H1 (cell line): ENCODE results near the gene BCAS3. TPM values are rescaled to one million over a fixed set of nuclear protein-coding genes. Genes with fewer than 3 reads are reported as not detected.
"Not testable (repeated sequence)": the region's sequence is repeated elsewhere in the genome, so short reads cannot be mapped to it uniquely, and the experiment has no call there.

ENCODE experiments used
- CTCF ChIA-PET: fragments of 300-600 bp; sonication (Branson Sonifier 250); formaldehyde crosslinking; loops from one replicate; lab custom pipeline; 2021; ENCODE audit not compliant: partially characterized antibody; lab: Charles Lee
- POLR2A ChIA-PET: fragments of 300-600 bp; sonication (Branson Sonifier 250); formaldehyde crosslinking; loops from one replicate; lab custom pipeline; 2021; ENCODE audit warnings: inconsistent platforms; ENCODE audit not compliant: partially characterized antibody; lab: Charles Lee
- DNase-seq, 2 experiments: peaks; one replicate each; pipeline versions ENCODE4 v3.0.0 to v3.0.0-alpha.2; 2010 to 2022; ENCODE audit warnings: low spot score in 2 of 2, low read depth in 1 of 2, mixed read lengths in 1 of 2
- FAIRE-seq: peaks from 2 replicates; lab custom pipeline; 2011; peaks lifted over from hg19 to GRCh38; lab: Jason Lieb, UNC
- H2AFZ ChIP-seq: 2 replicates; pipeline ENCODE4 v1.8.1; 2012; ENCODE audit warnings: low read length, inconsistent platforms
- H2AK5ac ChIP-seq: 2 replicates; pipeline ENCODE4 v1.6.1; 2013; ENCODE audit warnings: low read depth, low read length
- H2BK120ac ChIP-seq: replicated peaks from 2 replicates; pipeline ENCODE3; 2013; ENCODE audit warnings: low read depth, low read length, inconsistent platforms
- H2BK12ac ChIP-seq: 2 replicates; pipeline ENCODE4 v1.6.1; 2013; ENCODE audit warnings: low read depth, low read length
- H2BK15ac ChIP-seq: 2 replicates; pipeline ENCODE4 v1.6.1; 2013; ENCODE audit warnings: low read length
- H2BK20ac ChIP-seq: 2 replicates; pipeline ENCODE4 v1.6.1; 2013; ENCODE audit warnings: low read length
- H2BK5ac ChIP-seq: 2 replicates; pipeline ENCODE4 v1.6.1; 2013; ENCODE audit warnings: low read depth, low read length
- H3K14ac ChIP-seq: 2 replicates; pipeline ENCODE4 v1.6.1; 2013; ENCODE audit warnings: inconsistent platforms; ENCODE audit not compliant: insufficient read length
- H3K18ac ChIP-seq: 2 replicates; pipeline ENCODE4 v1.6.1; 2013; ENCODE audit warnings: low read length; ENCODE audit errors: extremely low read depth
- H3K23ac ChIP-seq: 2 replicates; pipeline ENCODE4 v1.6.1; 2013; ENCODE audit warnings: inconsistent platforms; ENCODE audit not compliant: insufficient read length
- H3K23me2 ChIP-seq: 2 replicates; pipeline ENCODE4 v1.6.1; 2013; ENCODE audit warnings: low read depth, low read length
- H3K27ac ChIP-seq: 2 replicates; pipeline ENCODE4 v1.6.1; 2011; ENCODE audit warnings: low read depth, low read length, inconsistent platforms
- H3K27me3 ChIP-seq, 4 experiments: replicated peaks in 1 of 4; 1 replicate in 1 of 4; 2 replicates in 3 of 4; pipeline versions ENCODE4 v1.6.1 to v1.8.1; 2011 to 2013; ENCODE audit warnings: low read length in 3 of 4, mild to moderate bottlenecking in 3 of 4, inconsistent platforms in 2 of 4, mixed read lengths in 2 of 4, moderate library complexity in 1 of 4; ENCODE audit not compliant: control insufficient read depth in 3 of 4, insufficient read depth in 3 of 4; ENCODE audit errors: extremely low read depth in 1 of 4
- H3K36me3 ChIP-seq, 4 experiments: 2 replicates each; pipeline versions ENCODE4 v1.6.1 to v1.8.1; 2011 to 2013; ENCODE audit warnings: mild to moderate bottlenecking in 4 of 4, low read length in 3 of 4, moderate library complexity in 2 of 4, control low read depth in 1 of 4, inconsistent platforms in 1 of 4; ENCODE audit not compliant: insufficient read depth in 4 of 4, control insufficient read depth in 2 of 4
- H3K4ac ChIP-seq: replicated peaks from 2 replicates; pipeline ENCODE3; 2013; ENCODE audit warnings: low read length, low read depth, mixed read lengths, inconsistent platforms; ENCODE audit not compliant: insufficient read length
- H3K4me1 ChIP-seq, 4 experiments: replicated peaks in 1 of 4; 1 replicate in 1 of 4; 2 replicates in 3 of 4; pipeline versions ENCODE4 v1.6.1 to v1.8.1; 2011 to 2013; ENCODE audit warnings: low read length in 3 of 4, inconsistent platforms in 2 of 4, mixed read lengths in 1 of 4; ENCODE audit not compliant: insufficient read depth in 4 of 4, control insufficient read depth in 3 of 4
- H3K4me2 ChIP-seq, 2 experiments: 2 replicates each; pipeline versions ENCODE4 v1.6.1 to v1.8.1; 2011 to 2013; ENCODE audit warnings: low read depth in 2 of 2, low read length in 2 of 2, control low read depth in 1 of 2, inconsistent platforms in 1 of 2, mild to moderate bottlenecking in 1 of 2; ENCODE audit not compliant: insufficient read depth in 1 of 2
- H3K4me3 ChIP-seq, 4 experiments: fragments of 200-600, 300-600 bp in 1 of 4; sonication (generic), shearing (Covaris generic), sonication (Bioruptor Twin) in 1 of 4; 2 replicates each; pipeline versions ENCODE4 v1.5.1 to v1.8.1; 2011 to 2016; ENCODE audit warnings: low read length in 4 of 4, low read depth in 3 of 4, control low read depth in 2 of 4, inconsistent platforms in 2 of 4, mild to moderate bottlenecking in 2 of 4, mixed read lengths in 1 of 4, moderate library complexity in 1 of 4; ENCODE audit not compliant: insufficient read depth in 2 of 4; ENCODE audit errors: extremely low read depth in 1 of 4
- H3K56ac ChIP-seq: replicated peaks from 2 replicates; pipeline ENCODE3; 2013; ENCODE audit warnings: low read depth, mild to moderate bottlenecking, mixed read lengths, low read length, inconsistent platforms; ENCODE audit not compliant: insufficient read length
- H3K79me1 ChIP-seq: 2 replicates; pipeline ENCODE4 v1.6.1; 2013; ENCODE audit warnings: low read depth, low read length, control low read depth
- H3K79me2 ChIP-seq, 2 experiments: 2 replicates each; pipeline versions ENCODE4 v1.6.1 to v1.8.1; 2012 to 2013; ENCODE audit warnings: low read length in 2 of 2, mild to moderate bottlenecking in 2 of 2, inconsistent platforms in 1 of 2; ENCODE audit not compliant: insufficient read depth in 2 of 2, control insufficient read depth in 1 of 2
- H3K9ac ChIP-seq, 4 experiments: replicated peaks in 1 of 4; 1 replicate in 1 of 4; 2 replicates in 3 of 4; pipeline versions ENCODE4 v1.6.1 to v1.8.1; 2011 to 2013; ENCODE audit warnings: low read depth in 3 of 4, low read length in 3 of 4, control low read depth in 2 of 4, mild to moderate bottlenecking in 2 of 4, moderate library complexity in 2 of 4, inconsistent platforms in 1 of 4; ENCODE audit errors: extremely low read depth in 1 of 4
- H3K9me3 ChIP-seq, 2 experiments: 2 replicates each; pipeline versions ENCODE4 v1.6.1 to v1.8.1; 2012 to 2013; ENCODE audit warnings: mild to moderate bottlenecking in 2 of 2, moderate library complexity in 2 of 2, control low read depth in 1 of 2, inconsistent platforms in 1 of 2, low read depth in 1 of 2, low read length in 1 of 2, mixed read lengths in 1 of 2; ENCODE audit not compliant: insufficient read depth in 2 of 2
- H4K20me1 ChIP-seq, 2 experiments: replicated peaks in 1 of 2; 2 replicates each; pipeline versions ENCODE3 to v1.8.1; 2011 to 2013; ENCODE audit warnings: inconsistent platforms in 2 of 2, low read length in 2 of 2, mild to moderate bottlenecking in 1 of 2; ENCODE audit not compliant: insufficient read depth in 2 of 2, control insufficient read depth in 1 of 2
- H4K5ac ChIP-seq: 2 replicates; pipeline ENCODE4 v1.6.1; 2013; ENCODE audit warnings: low read length, low read depth, mixed read lengths, inconsistent platforms; ENCODE audit not compliant: insufficient read length
- H4K8ac ChIP-seq: 2 replicates; pipeline ENCODE4 v1.8.0; 2013; ENCODE audit warnings: mild to moderate bottlenecking, moderate library complexity, low read length, inconsistent platforms; ENCODE audit not compliant: insufficient read depth; ENCODE audit errors: extremely low read depth
- H4K91ac ChIP-seq: replicated peaks from 2 replicates; pipeline ENCODE3; 2013; ENCODE audit warnings: low read length, mixed read lengths, inconsistent platforms; ENCODE audit not compliant: insufficient read length
- PHF8 ChIP-seq: fragments of 200-600 bp; sonication (generic); conservative IDR thresholded peaks from 2 replicates; pipeline ENCODE4 v1.7.1; 2012; ENCODE audit warnings: low read depth, mild to moderate bottlenecking, inconsistent platforms, low read length, moderate library complexity
- RXRA ChIP-seq: IDR thresholded peaks from 2 replicates; pipeline ENCODE4 v1.6.1; 2011; ENCODE audit warnings: low read depth, mild to moderate bottlenecking, low read length, moderate library complexity; ENCODE audit not compliant: insufficient read depth
- SP4 ChIP-seq: IDR thresholded peaks from 2 replicates; pipeline ENCODE4 v1.6.1; 2012; ENCODE audit warnings: low read length, inconsistent platforms
- WGBS, 2 experiments: shearing (Covaris generic) in 1 of 2; methylation state at CpG; one replicate each; pipeline versions ENCODE4 v1.1.6 to v1.1.7; 2013 to 2015; ENCODE audit warnings: low lambda C conversion rate in 2 of 2, mixed read lengths in 2 of 2, inconsistent platforms in 1 of 2, low coverage in 1 of 2, missing lambda C conversion rate in 1 of 2; ENCODE audit not compliant: insufficient replicate concordance in 2 of 2, insufficient coverage in 1 of 2, insufficient read length in 1 of 2; ENCODE audit errors: extremely low coverage in 1 of 2, missing lambda C conversion rate in 1 of 2; 5-methylcytosine and 5-hydroxymethylcytosine counted together
- polyA plus RNA-seq, 7 experiments: library from polyadenylated mRNA; depleted of rRNA in 3 of 7; stranded (reverse) in 5 of 7; unstranded in 2 of 7; fragments of >200 nt in 5 of 7; fragments of 200-250 nt in 2 of 7; gene quantifications; 1 replicate in 5 of 7; 2 replicates in 1 of 7; 4 replicates in 1 of 7; pipeline versions ENCODE4 v1.2.1 to v1.2.3, GENCODE V29; 2011 to 2013; ENCODE audit warnings: missing spikeins in 2 of 7, mixed read lengths in 2 of 7
- total RNA-seq: library from RNA; stranded (reverse); fragmentation: NEBNext Ultra II Directional; extraction: Animal tissue kit (Norgen Biotek cat#: 25700); gene quantifications from 2 replicates; pipeline ENCODE4 v1.2.1, GENCODE V29; 2021

The BCAS3 gene
- total and polyA plus RNA-seq, 2 of the 8 experiments (the other 6 are each of a cell fraction or from before 2014, with no cell fraction given) = 9.9 to 13.3 TPM

- no peak for TF ChIP-seq PHF8
- no peak for TF ChIP-seq SP4
- no peak for TF ChIP-seq RXRA
Measured at GRCh38 chr17:61144617-61145564, 467.2 kb downstream of the BCAS3 start (continued).

GRCh38 chr17:61146833-61147232 is 469.2 kb downstream of the BCAS3 start:
- H4K91ac ChIP-seq, H4K8ac ChIP-seq, H3K56ac ChIP-seq, H3K4me2 ChIP-seq, H3K27ac ChIP-seq, H3K4me1 ChIP-seq, H2AFZ ChIP-seq, DNase-seq, H4K5ac ChIP-seq, H2BK12ac ChIP-seq, H3K79me1 ChIP-seq, H3K4ac ChIP-seq, H3K36me3 ChIP-seq, POLR2A ChIA-PET, H3K27me3 ChIP-seq, H3K79me2 ChIP-seq, H2BK20ac ChIP-seq, H4K20me1 ChIP-seq, H3K4me3 ChIP-seq, H3K23ac ChIP-seq, FAIRE-seq, H3K14ac ChIP-seq, H3K9ac ChIP-seq, H3K23me2 ChIP-seq, H2AK5ac ChIP-seq, H2BK5ac ChIP-seq, H2BK120ac ChIP-seq, H3K18ac ChIP-seq, H3K9me3 ChIP-seq, H2BK15ac ChIP-seq: not testable (repeated sequence)
- CTCF ChIA-PET = interaction anchor here (1.2 kb wide), 1 partner anchor 11 kb away, joined by 3 read pairs; no protein-coding TSS in a partner anchor
- 91% methylated on average over 8 of the region's 8 CpGs; no CpG with 5 or more reads in 1 of the 2 experiments for WGBS, 2 experiments
